BLaER1 treated with 17β-estradiol and CSF1 and Interleukin-3, amounts not matched to agents 10 nM and 100 nM (cell line): ENCODE data around the gene PHOX2A.
"Not testable (repeated sequence)": the region's sequence is repeated elsewhere in the genome, so short reads cannot be mapped to it uniquely, and the experiment has no call there.

Experiments used
- H3K27ac ChIP-seq, 11 experiments: shearing (Covaris generic); formaldehyde crosslinking; 2 replicates each; pipeline ENCODE4 v1.8.1; 2022
- H3K27me3 ChIP-seq, 11 experiments: shearing (Covaris generic); formaldehyde crosslinking; 2 replicates each; pipeline ENCODE4 v1.8.1; 2022
- H3K36me3 ChIP-seq, 11 experiments: shearing (Covaris generic); formaldehyde crosslinking; 2 replicates each; pipeline ENCODE4 v1.8.1; 2022
- H3K4me1 ChIP-seq, 10 experiments: shearing (Covaris generic); formaldehyde crosslinking; 2 replicates each; pipeline ENCODE4 v1.8.1; 2022
- H3K4me2 ChIP-seq, 11 experiments: shearing (Covaris generic); formaldehyde crosslinking; 2 replicates each; pipeline ENCODE4 v1.8.1; 2022
- H3K4me3 ChIP-seq, 10 experiments: shearing (Covaris generic); formaldehyde crosslinking; 2 replicates each; pipeline ENCODE4 v1.8.1; 2022
- H3K9ac ChIP-seq, 11 experiments: shearing (Covaris generic); formaldehyde crosslinking; 2 replicates each; pipeline ENCODE4 v1.8.1; 2022
- H3K9me3 ChIP-seq, 11 experiments: shearing (Covaris generic); formaldehyde crosslinking; replicated peaks in 1 of 11; 2 replicates each; pipeline ENCODE4 v1.8.1; 2022
- H4K20me1 ChIP-seq, 11 experiments: shearing (Covaris generic); formaldehyde crosslinking; 2 replicates each; pipeline ENCODE4 v1.8.1; 2022
- Cebpa-rat ChIP-seq, 11 experiments: shearing (Covaris generic); IDR thresholded peaks; 2 replicates each; pipeline ENCODE4 v1.8.1; 2022

PHOX2A gene

GRCh38 chr11:72216638-72217037, 27.3 kb downstream of the PHOX2A start, which contains the start of gene FOLR2:
Gene FOLR2, plus strand, starts transcription at chr11:72216794. Its CDS starts 1,791 bp downstream, at chr11:72218585.
- Histone ChIP-seq H3K4me3 (peak within 1 kb of the TSS in 3 of 10 experiments; percentile 30 to 52 (median 40); a peak in 6 of 20 replicates), H3K27me3 (no peaks in the 10 kb centered on the region), H3K27ac (peak within 1 kb of the TSS in 9 of 11 experiments; percentile 16 to 82 (median 64); a peak in 15 of 22 replicates), H3K9ac (peak within 1 kb of the TSS in 8 of 11 experiments; percentile 22 to 76 (median 46); a peak in 10 of 22 replicates), H3K4me2 (peak within 1 kb of the TSS; percentile 75 to 98 (median 89)), H4K20me1 (no peaks in the 10 kb centered on the region), H3K9me3 (peaks cover 0 to 5% (median 0%) of the 10 kb centered on the region in 11 experiments; a peak in 1 of 22 replicates), H3K4me1 (peaks cover 45 to 62% (median 51%) of the 10 kb centered on the region in 10 experiments), H3K36me3 (no peaks in the 10 kb centered on the region)
- TF ChIP-seq Cebpa-rat (IDR thresholded peaks at IDR 0.05), result no peak

GRCh38 chr11:72209101-72209500, 34.9 kb downstream of the PHOX2A start:
- Histone ChIP-seq H3K27me3 (no peaks in the 10 kb centered on the region), H3K4me3 (no peak overlapping the region), H3K9ac (no peak overlapping the region), H3K4me2 (peak overlapping the region in 2 of 11 experiments; percentile 19 to 38; a peak in 2 of 22 replicates), H3K4me1 (peaks cover 0 to 42% (median 15%) of the 10 kb centered on the region in 10 experiments; a peak in 12 of 20 replicates), H3K27ac (no peak overlapping the region; a peak in 1 of 22 replicates), H4K20me1 (no peaks in the 10 kb centered on the region), H3K9me3 (peaks cover 13 to 30% (median 27%) of the 10 kb centered on the region in 11 experiments; a peak in 19 of 22 replicates), H3K36me3 (no peaks in the 10 kb centered on the region)
- TF ChIP-seq Cebpa-rat (IDR thresholded peaks at IDR 0.05), result no peak

GRCh38 chr11:72208281-72208680, 35.7 kb downstream of the PHOX2A start:
- Histone ChIP-seq H3K9me3 (peaks cover 13 to 30% (median 27%) of the 10 kb centered on the region in 11 experiments; a peak in 19 of 22 replicates), H3K9ac (no peak overlapping the region), H3K27me3 (no peaks in the 10 kb centered on the region), H3K27ac (no peak overlapping the region), H3K36me3 (no peaks in the 10 kb centered on the region), H3K4me2 (peak overlapping the region in 2 of 11 experiments; percentile 19 to 38; a peak in 2 of 22 replicates), H3K4me1 (peaks cover 0 to 50% (median 15%) of the 10 kb centered on the region in 10 experiments; a peak in 12 of 20 replicates), H4K20me1 (no peaks in the 10 kb centered on the region), H3K4me3 (no peak overlapping the region)
- TF ChIP-seq Cebpa-rat (IDR thresholded peaks at IDR 0.05), result no peak

- not testable (repeated sequence) for H3K27ac ChIP-seq, H3K36me3 ChIP-seq, H3K4me3 ChIP-seq, H3K9ac ChIP-seq, H4K20me1 ChIP-seq, H3K27me3 ChIP-seq
- Histone ChIP-seq H3K9me3 (peaks cover 13 to 30% (median 27%) of the 10 kb centered on the region in 11 experiments; a peak in 19 of 22 replicates), H3K4me1 (peaks cover 0 to 58% (median 16%) of the 10 kb centered on the region in 10 experiments; a peak in 12 of 20 replicates), H3K4me2 (peak overlapping the region in 1 of 11 experiments; percentile 10; a peak in 1 of 22 replicates)
These were observed 37.2 kb downstream of the PHOX2A start for GRCh38 chr11:72206794-72207193.

- peak overlapping the region in 7 of 11 experiments; percentile 4 to 86 (median 67); a peak in 12 of 22 replicates for H3K4me2 ChIP-seq
- peak overlapping the region in 9 of 11 experiments; percentile 13 to 80 (median 55); a peak in 15 of 22 replicates for H3K27ac ChIP-seq
- H3K9ac ChIP-seq, result peak overlapping the region in 6 of 11 experiments; percentile 38 to 61 (median 44); a peak in 8 of 22 replicates
- H3K4me1 ChIP-seq, result peaks cover 0 to 58% (median 16%) of the 10 kb centered on the region in 10 experiments; a peak in 12 of 20 replicates
- no peaks in the 10 kb centered on the region for H3K27me3 ChIP-seq
- no peak overlapping the region for H3K4me3 ChIP-seq
- H3K9me3 ChIP-seq, result peaks cover 7 to 20% (median 18%) of the 10 kb centered on the region in 11 experiments; a peak in 19 of 22 replicates
- TF ChIP-seq Cebpa-rat (IDR thresholded peaks at IDR 0.05), result no peak
- H3K36me3 ChIP-seq, result no peaks in the 10 kb centered on the region
- H4K20me1 ChIP-seq, result no peaks in the 10 kb centered on the region
These were observed 39.1 kb downstream of the PHOX2A start for GRCh38 chr11:72204886-72205285.

GRCh38 chr11:72203163-72203562, 40.8 kb downstream of the PHOX2A start:
- Histone ChIP-seq H3K4me1 (peaks cover 0 to 48% (median 16%) of the 10 kb centered on the region in 10 experiments; a peak in 12 of 20 replicates), H4K20me1 (no peaks in the 10 kb centered on the region), H3K27me3 (no peaks in the 10 kb centered on the region), H3K9ac (no peak overlapping the region), H3K27ac (no peak overlapping the region), H3K4me3 (no peak overlapping the region), H3K9me3 (peaks cover 0 to 3% (median under 1%) of the 10 kb centered on the region in 11 experiments; a peak in 6 of 22 replicates), H3K4me2 (peak overlapping the region in 4 of 11 experiments; percentile 13 to 52 (median 45); a peak in 6 of 22 replicates), H3K36me3 (no peaks in the 10 kb centered on the region)
- no peak for TF ChIP-seq Cebpa-rat (IDR thresholded peaks at IDR 0.05)

GRCh38 chr11:72202571-72202970, 41.4 kb downstream of the PHOX2A start:
- Histone ChIP-seq H3K27me3 (no peaks in the 10 kb centered on the region), H4K20me1 (no peaks in the 10 kb centered on the region), H3K9ac (no peak overlapping the region), H3K36me3 (no peaks in the 10 kb centered on the region), H3K4me2 (peak overlapping the region in 4 of 11 experiments; percentile 13 to 52 (median 45); a peak in 6 of 22 replicates), H3K27ac (no peak overlapping the region), H3K4me1 (peaks cover 0 to 48% (median 16%) of the 10 kb centered on the region in 10 experiments; a peak in 12 of 20 replicates), H3K9me3 (no peaks in the 10 kb centered on the region), H3K4me3 (no peak overlapping the region)
- no peak for TF ChIP-seq Cebpa-rat (IDR thresholded peaks at IDR 0.05)

GRCh38 chr11:72201445-72201844, 42.5 kb downstream of the PHOX2A start:
- H3K4me3 ChIP-seq, H3K36me3 ChIP-seq, H3K9me3 ChIP-seq, H3K9ac ChIP-seq, H3K4me2 ChIP-seq, H3K27ac ChIP-seq, H3K27me3 ChIP-seq, H4K20me1 ChIP-seq: not testable (repeated sequence)
- H3K4me1 ChIP-seq, result peaks cover 0 to 39% (median 16%) of the 10 kb centered on the region in 10 experiments; a peak in 11 of 20 replicates

- Histone ChIP-seq H3K4me1 (peaks cover 0 to 8% (median 0%) of the 10 kb centered on the region in 10 experiments; a peak in 3 of 20 replicates), H3K4me2 (no peak overlapping the region), H3K9me3 (no peaks in the 10 kb centered on the region), H4K20me1 (no peaks in the 10 kb centered on the region), H3K36me3 (no peaks in the 10 kb centered on the region), H3K27ac (no peak overlapping the region), H3K27me3 (no peaks in the 10 kb centered on the region), H3K4me3 (no peak overlapping the region), H3K9ac (no peak overlapping the region)
- no peak for TF ChIP-seq Cebpa-rat (IDR thresholded peaks at IDR 0.05)
These were observed 48.3 kb downstream of the PHOX2A start for GRCh38 chr11:72195518-72196270.
